SJCRH30 (cell line): ENCODE data around the gene RPUSD1. TPM values are rescaled to one million over a fixed set of nuclear protein-coding genes. Genes with fewer than 3 reads are reported as not detected.
"Not testable (repeated sequence)": the region's sequence is repeated elsewhere in the genome, so short reads cannot be mapped to it uniquely, and the experiment has no call there.

Source experiments
- DNase-seq, 2 experiments: peaks; one replicate each; pipeline ENCODE4 v3.0.0-alpha.2; 2015 to 2020
- H3K27ac ChIP-seq: fragments of 250-450 bp; sonication (Bioruptor Pico); 2 replicates; pipeline ENCODE4 v1.5.1; 2020; ENCODE audit warnings: mild to moderate bottlenecking, moderate library complexity
- H3K27me3 ChIP-seq: fragments of 250-450 bp; sonication (Bioruptor Pico); 2 replicates; pipeline ENCODE4 v1.5.1; 2020; ENCODE audit warnings: mild to moderate bottlenecking, moderate library complexity
- H3K36me3 ChIP-seq: fragments of 250-450 bp; sonication (Bioruptor Pico); 2 replicates; pipeline ENCODE4 v1.5.1; 2020; ENCODE audit warnings: mild to moderate bottlenecking, moderate library complexity
- H3K4me1 ChIP-seq: fragments of 250-450 bp; sonication (Bioruptor Pico); 2 replicates; pipeline ENCODE4 v1.5.1; 2020; ENCODE audit warnings: mild to moderate bottlenecking, moderate library complexity
- H3K4me3 ChIP-seq: fragments of 250-450 bp; sonication (Bioruptor Pico); 2 replicates; pipeline ENCODE4 v1.5.1; 2020; ENCODE audit warnings: mild to moderate bottlenecking, moderate library complexity
- H3K9me3 ChIP-seq: fragments of 250-450 bp; sonication (Bioruptor Pico); replicated peaks from 2 replicates; pipeline ENCODE4 v1.5.1; 2020; ENCODE audit warnings: mild to moderate bottlenecking, moderate library complexity
- total RNA-seq: library from RNA; depleted of rRNA; stranded (reverse); fragments of >200 nt; shearing (Covaris generic); gene quantifications from 2 replicates; pipeline ENCODE4 v1.2.3, GENCODE V29; 2014

RPUSD1 gene
- total RNA-seq, 1 experiment from 2014 or later, result 35.5 TPM

- Histone ChIP-seq H3K4me1 (no peaks in the 10 kb centered on the region), H3K27ac (no peak overlapping the region), H3K9me3 (no peaks in the 10 kb centered on the region), H3K4me3 (no peak overlapping the region), H3K36me3 (no peaks in the 10 kb centered on the region), H3K27me3 (peaks cover 56% of the 10 kb centered on the region)
- DNase-seq, result peak in 1 of 2 experiments; percentile 28
These were observed 37.7 kb downstream of the RPUSD1 start for GRCh38 chr16:750485-750884.

DNA sequence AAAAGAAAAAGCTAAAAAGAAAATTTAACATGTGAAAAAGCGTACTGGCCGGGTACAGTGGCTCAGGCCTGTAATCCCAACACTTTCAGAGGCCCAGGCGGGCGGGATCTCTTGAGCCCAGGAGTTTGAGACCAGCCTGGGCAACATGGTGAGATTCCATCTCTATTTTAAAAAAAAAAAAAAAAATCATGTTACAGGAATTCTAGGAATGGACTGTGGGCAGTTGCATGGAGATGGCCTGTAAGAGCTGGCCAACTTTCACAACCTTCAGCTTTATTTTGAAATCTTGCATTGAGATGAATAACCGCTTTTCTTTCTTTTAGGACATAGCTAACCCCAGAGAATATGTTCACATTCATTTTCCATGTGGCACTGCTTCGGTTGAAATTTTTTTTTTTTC lies 39.2 kb downstream of the RPUSD1 start:
- H3K36me3 ChIP-seq, result no peaks in the 10 kb centered on the region
- H3K27ac ChIP-seq, result no peak overlapping the region
- no peak for DNase-seq
- H3K9me3 ChIP-seq, result no peaks in the 10 kb centered on the region
- no peak overlapping the region for H3K4me3 ChIP-seq
- H3K4me1 ChIP-seq, result no peaks in the 10 kb centered on the region
- H3K27me3 ChIP-seq, result peaks cover 56% of the 10 kb centered on the region

DNA sequence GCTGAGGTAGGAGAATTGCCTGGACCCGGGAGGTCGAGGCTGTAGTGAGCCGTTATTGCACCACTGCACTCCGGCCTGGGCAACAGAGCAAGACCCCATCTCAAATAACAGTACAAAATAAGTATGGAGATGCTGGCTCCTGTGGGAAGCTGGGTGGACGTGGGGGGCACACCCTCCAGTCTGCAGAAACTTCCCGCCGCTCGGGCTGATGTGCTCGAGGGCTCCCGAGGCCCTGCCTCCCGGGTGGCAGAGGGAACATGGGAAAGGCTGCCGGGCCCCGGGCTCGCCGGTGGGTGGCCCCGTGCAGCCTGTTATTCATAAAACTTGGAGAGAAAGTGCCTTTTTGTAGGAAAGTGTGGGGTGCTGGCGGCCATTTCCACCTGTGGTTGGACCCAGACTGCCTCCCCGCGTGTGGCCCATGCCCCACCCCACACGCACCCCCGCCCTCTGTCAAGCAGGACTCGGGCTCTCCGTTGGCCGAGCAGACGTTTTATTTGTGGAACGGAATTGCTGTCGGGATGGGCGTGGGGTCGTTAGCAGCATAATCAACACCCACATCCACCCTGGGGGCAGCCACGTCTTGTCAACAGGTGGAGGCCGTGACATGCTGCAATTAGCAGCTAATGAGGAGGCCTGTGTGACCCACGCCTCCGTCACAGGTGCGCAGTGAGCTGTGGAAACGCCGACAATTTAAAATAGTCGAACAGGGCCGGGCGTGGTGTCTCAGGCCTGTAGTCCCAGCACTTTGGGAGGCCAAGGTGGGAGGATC lies 40.0 kb downstream of the RPUSD1 start:
- Histone ChIP-seq H3K9me3 (no peaks in the 10 kb centered on the region), H3K4me1 (no peaks in the 10 kb centered on the region), H3K4me3 (no peak overlapping the region), H3K27ac (no peak overlapping the region), H3K36me3 (no peaks in the 10 kb centered on the region), H3K27me3 (peaks cover 50% of the 10 kb centered on the region)
- DNase-seq, result no peak

DNA sequence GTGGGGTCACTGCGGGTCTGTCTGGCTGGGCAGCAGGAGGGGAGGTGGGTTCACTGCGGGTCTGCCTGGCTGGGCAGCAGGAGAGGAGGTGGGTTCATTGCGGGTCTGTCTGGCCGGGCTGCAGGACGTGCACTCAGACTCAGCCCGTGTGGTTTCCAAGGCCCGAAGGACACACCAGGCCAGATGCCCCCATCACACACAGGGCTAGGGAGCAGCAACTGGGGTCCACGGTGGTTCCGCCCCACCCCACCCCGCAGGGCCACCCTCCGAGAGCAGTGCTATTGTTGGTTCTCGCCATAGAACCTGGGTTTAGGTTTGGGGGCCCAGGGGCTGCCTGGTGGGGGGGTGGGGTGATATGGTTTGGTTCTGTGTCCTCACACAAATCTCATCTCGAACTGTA lies 41.5 kb downstream of the RPUSD1 start:
- no peak for DNase-seq
- Histone ChIP-seq H3K9me3 (no peaks in the 10 kb centered on the region), H3K27ac (no peak overlapping the region), H3K4me1 (no peaks in the 10 kb centered on the region), H3K4me3 (no peak overlapping the region), H3K27me3 (peaks cover 41% of the 10 kb centered on the region), H3K36me3 (no peaks in the 10 kb centered on the region)

DNA sequence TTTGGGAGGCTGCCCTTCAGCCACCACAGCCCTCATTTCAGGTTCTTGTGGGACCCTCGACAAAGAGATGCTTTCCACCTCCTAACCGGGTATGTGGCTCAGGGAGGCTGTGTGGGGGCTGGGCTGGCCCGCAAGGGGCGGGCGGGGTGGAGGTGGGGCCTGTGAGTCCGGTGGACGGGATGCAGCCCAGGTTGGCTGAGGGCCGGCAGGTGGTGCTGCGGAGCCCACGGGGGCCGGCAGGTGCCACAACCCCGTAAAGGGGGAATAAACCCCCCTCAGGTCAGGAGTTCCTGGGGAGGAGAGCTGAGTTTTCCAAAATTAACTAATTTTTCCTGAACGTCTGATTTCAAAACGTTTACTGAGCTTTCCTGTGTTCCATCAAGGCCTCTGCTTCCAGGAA lies 42.4 kb downstream of the RPUSD1 start:
- Histone ChIP-seq H3K36me3 (no peaks in the 10 kb centered on the region), H3K27ac (no peak overlapping the region), H3K4me1 (no peaks in the 10 kb centered on the region), H3K27me3 (peaks cover 32% of the 10 kb centered on the region), H3K9me3 (no peaks in the 10 kb centered on the region), H3K4me3 (no peak overlapping the region)
- DNase-seq, result peak in 1 of 2 experiments; percentile 35

DNA sequence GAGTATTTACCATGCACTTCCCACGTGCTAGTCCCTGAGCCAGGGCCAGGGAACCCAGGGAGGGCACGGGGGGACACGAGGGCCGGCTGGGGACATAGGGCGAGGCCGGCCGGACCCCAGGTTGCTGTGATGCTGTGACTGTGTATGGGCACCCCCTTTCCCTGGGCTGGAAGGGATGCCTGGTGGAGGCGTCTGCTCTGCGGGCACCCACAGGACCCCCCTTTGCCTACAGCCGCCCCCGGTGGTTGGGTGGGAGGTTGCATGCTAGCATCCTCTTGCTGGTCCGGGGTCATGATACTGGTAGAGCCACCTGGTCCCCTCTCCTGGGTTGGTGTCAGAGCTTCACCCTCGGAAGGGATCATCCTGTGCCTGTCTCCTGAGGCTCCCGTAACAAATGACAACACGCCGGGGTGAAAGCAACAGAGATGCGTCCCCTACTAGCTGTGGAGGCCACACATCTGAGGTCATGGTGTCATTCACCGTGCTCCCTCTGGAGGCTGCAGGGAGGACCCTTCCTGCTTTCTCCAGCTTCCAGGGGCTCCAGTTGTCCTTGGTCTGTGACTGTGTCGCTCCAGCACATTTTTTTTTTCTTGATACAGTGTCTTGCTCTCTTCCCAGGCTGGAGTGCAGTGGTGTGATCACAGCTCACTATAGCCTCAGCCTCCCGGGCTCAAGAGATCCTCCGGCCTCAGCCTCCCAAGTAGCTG lies 44.2 kb downstream of the RPUSD1 start:
- H3K4me1 ChIP-seq, result no peaks in the 10 kb centered on the region
- peaks cover 19% of the 10 kb centered on the region for H3K27me3 ChIP-seq
- DNase-seq, result no peak
- H3K9me3 ChIP-seq, result no peaks in the 10 kb centered on the region
- no peak overlapping the region for H3K4me3 ChIP-seq
- H3K36me3 ChIP-seq, result no peaks in the 10 kb centered on the region
- no peak overlapping the region for H3K27ac ChIP-seq

DNA sequence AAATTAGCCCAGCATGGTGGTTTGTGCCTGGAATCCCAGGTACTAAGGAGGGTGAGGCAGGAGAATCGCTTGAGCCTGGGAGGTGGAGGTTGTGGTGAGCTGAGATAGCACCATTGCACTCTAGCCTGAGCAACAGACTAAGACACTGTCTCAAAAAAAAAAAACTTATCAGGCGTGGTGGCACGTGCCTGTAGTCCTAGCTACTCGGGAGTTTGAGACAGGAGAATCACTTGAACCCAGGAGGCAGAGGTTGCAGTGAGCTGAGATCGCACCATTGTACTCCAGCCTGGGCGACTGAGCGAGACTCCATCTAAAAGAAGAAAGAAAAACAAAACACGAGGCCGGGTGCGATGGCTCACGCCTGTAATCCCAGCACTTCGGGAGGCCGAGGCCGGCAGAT lies 45.3 kb downstream of the RPUSD1 start:
- not testable (repeated sequence) for H3K36me3 ChIP-seq, H3K4me3 ChIP-seq, H3K27ac ChIP-seq, DNase-seq, H3K4me1 ChIP-seq, H3K9me3 ChIP-seq, H3K27me3 ChIP-seq

DNA sequence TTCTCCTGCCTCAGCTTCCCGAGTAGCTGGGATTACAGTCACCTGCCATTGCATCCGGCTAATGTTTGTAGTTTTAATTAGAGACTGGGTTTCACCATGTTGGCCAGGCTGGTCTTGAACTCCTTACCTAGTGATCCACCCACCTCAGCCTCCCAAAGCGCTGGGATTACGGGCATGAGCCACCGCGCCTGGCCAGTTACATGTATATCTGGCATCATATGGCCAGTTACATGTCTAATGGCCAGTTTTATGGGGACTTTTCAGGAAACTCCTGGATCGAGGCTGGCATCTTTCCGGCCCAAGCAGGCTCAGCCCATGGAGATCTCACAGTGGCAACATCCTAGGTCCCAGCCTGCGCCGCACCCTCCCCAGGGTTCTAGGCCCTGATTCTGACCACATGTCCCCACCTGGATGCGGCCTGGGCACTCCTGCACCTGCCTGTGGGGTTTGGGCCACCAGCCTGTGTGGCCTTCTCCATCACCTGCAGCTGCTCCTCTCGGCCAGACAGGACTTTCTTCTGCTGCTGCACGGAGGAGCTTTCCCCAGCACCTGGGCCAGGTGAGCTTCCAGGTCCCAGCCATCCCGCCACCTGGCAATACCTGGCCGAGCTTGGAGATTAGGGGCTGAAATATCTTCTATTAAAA lies 46.1 kb downstream of the RPUSD1 start:
- Histone ChIP-seq H3K4me3 (no peak overlapping the region), H3K27me3 (peaks cover 3% of the 10 kb centered on the region; the same call in 1 of the 2 replicates), H3K27ac (no peak overlapping the region), H3K36me3 (no peaks in the 10 kb centered on the region), H3K9me3 (no peaks in the 10 kb centered on the region), H3K4me1 (no peaks in the 10 kb centered on the region)
- DNase-seq, result no peak

DNA sequence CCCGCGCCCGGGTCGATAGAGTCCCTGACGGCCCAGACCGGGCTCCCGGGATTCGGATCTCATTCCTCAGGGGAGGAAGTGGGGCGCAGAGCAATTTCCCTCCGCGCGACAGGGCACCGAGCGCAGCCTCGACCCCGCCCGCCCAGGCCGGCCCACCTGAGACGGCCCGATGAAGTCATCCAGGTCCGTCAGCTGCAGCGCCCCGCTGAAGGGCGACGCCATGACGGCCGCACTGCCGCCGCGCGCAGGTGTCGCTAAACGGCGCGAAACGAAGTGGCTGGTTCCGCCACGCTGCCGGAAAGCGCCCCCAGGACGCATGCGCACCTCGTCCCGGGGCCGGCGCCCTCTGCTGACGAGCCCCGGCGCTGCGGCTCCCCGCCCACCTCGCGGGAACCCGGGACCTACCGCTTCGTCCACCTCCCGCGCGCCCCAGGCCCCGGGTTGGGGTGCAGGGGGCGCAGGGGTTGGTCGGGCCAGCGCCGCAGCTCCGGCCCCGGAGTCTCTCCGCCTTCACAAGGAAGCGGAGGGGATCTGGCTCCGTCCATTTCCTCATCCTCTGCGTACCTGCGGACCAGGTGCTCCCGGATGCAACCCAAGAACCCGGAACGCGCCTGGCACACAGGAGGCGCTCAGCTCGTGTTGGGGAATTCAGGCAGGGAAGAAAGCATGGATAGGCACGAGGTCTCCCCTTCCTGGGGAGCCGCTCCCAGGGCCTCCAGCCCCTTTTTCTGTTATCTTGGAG lies 47.2 kb downstream of the RPUSD1 start, which contains the start of gene CIAO3:
CIAO3 (minus strand) TSS at position 234 of the 742 bp plus-strand sequence; CDS start at position 222, 12 bp downstream.
- Histone ChIP-seq H3K36me3 (no peaks in the 10 kb centered on the region), H3K9me3 (no peaks in the 10 kb centered on the region), H3K4me3 (peak within 1 kb of the TSS; percentile 85), H3K27me3 (no peaks in the 10 kb centered on the region; the same call in 1 of the 2 replicates), H3K4me1 (no peaks in the 10 kb centered on the region), H3K27ac (peak within 1 kb of the TSS; percentile 56)
- peak; percentile 88 to 91 for DNase-seq

- DNase-seq, result no peak
These were observed 47.8 kb downstream of the RPUSD1 start for GRCh38 chr16:740459-740763.

DNA sequence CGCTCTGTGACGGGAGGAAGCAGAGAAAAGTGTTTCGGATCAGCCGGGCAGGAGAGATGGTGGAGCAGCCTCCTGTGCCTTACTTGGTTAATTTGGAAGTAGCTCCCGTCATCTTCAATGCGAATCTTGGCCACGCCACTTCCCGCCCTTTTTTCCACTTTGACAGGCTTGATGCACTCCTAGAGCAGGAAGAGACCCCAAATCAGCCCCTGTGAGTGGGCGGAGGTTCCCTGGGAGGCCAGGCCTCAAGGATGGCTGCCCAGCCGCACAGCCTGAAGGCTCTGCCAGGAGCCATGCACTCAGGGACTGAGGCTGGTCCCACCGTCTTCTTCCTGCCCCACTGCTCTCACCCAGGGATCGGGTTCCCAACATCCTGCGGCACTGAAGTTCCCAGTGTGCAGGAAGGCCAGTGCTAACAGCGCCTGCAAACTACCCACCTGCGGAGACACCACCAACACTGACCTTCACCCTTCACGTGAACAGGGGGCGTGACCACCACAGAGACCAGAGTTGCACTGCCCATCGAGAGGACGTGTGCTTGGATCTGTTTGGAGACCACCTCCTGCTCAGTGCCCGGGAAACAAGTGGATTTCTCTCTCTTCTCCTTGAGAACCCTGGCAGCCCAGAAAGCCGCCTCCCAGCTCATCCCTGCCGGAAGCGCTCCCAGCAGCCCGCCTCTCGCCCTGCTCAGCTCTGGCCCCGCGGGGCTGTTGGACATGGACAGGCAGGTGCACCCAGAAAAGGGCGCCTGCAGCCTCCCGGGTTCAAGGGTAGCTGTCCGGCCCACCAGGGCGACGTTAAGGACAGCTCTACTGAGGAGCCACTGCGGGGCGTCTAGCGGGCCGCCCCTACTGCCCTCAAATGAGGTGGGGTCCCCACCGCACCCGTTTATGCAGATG lies 48.4 kb downstream of the RPUSD1 start:
- DNase-seq, result peak; percentile 1 to 33
- Histone ChIP-seq H3K36me3 (no peaks in the 10 kb centered on the region), H3K4me3 (peak overlapping the region; percentile 85), H3K27me3 (no peaks in the 10 kb centered on the region; the same call in 1 of the 2 replicates), H3K9me3 (no peaks in the 10 kb centered on the region), H3K27ac (no peak overlapping the region), H3K4me1 (no peaks in the 10 kb centered on the region)

More at GRCh38 chr16:740459-740763, 47.8 kb downstream of the RPUSD1 start:
- peak overlapping the region; percentile 85 for H3K4me3 ChIP-seq
- no peaks in the 10 kb centered on the region for H3K9me3 ChIP-seq
- H3K27ac ChIP-seq, result peak overlapping the region; percentile 56
- no peaks in the 10 kb centered on the region for H3K4me1 ChIP-seq
- H3K36me3 ChIP-seq, result no peaks in the 10 kb centered on the region
- H3K27me3 ChIP-seq, result no peaks in the 10 kb centered on the region; the same call in 1 of the 2 replicates

GRCh38 chr16:736936-737481 lies 51.2 kb downstream of the RPUSD1 start:
- no peaks in the 10 kb centered on the region for H3K9me3 ChIP-seq
- DNase-seq, result no peak
- H3K27me3 ChIP-seq, result no peaks in the 10 kb centered on the region
- no peak overlapping the region for H3K4me3 ChIP-seq
- no peaks in the 10 kb centered on the region for H3K4me1 ChIP-seq
- H3K36me3 ChIP-seq, result 0 out of 2 replicates have a peak, but pooled peaks cover 2% of the 10 kb centered on the region
- no peak overlapping the region for H3K27ac ChIP-seq

DNA sequence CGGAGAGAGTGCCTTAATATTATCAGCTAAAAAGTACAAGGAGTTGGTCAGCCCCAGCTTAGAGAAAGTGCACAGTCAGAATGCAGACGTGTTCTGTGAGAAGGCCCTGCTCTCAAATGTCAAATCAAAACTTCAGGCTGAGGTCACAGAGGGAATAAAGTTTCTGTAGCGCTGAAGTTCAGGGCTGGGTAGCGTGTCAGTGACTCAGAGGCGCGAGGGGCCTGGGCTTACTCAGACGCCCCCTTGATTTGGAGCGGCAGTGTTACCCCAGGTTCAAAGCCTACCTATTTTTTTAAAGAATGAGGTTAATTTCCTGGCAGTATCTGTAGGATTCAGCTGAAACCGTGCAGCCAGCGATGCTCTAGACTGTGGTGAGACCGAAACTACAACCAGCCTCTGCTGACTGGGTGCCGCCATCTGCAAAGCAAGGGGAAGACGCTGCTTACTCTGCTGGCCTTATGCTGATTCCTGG lies 52.2 kb downstream of the RPUSD1 start:
- Histone ChIP-seq H3K4me1 (no peaks in the 10 kb centered on the region), H3K9me3 (no peaks in the 10 kb centered on the region), H3K36me3 (0 out of 2 replicates have a peak, but pooled peaks cover 2% of the 10 kb centered on the region), H3K27ac (no peak overlapping the region), H3K4me3 (no peak overlapping the region), H3K27me3 (no peaks in the 10 kb centered on the region)
- DNase-seq, result no peak
